Suppressor macrophage treated with lipopolysaccharide for 1 hour (primary cell): Measurements from ENCODE around the gene REN.

Experiments
- DNase-seq, 3 donors: peaks; one replicate each; pipeline ENCODE4 v3.0.0-alpha.2; 2020 to 2022

Gene REN

DNA sequence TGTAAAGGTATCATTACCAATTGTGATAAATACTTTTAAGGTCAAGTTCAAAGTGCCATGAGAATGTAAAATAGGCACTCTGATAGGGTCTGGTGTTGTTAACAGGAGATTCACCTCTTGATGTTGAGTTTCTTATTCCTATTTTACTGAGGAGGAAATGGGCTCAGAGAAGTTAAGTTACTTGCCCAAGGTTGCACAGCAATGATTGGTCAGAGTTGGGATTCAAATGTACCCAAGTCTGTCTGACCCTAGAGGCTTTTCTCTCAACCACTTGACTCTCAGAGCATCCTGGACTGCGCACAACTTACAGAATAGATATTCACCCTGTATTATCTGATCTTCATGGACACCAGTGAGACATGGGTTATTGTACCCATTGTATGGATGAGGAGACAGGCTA is 59.3 kb downstream of the REN start:
- DNase-seq = no peak

DNA sequence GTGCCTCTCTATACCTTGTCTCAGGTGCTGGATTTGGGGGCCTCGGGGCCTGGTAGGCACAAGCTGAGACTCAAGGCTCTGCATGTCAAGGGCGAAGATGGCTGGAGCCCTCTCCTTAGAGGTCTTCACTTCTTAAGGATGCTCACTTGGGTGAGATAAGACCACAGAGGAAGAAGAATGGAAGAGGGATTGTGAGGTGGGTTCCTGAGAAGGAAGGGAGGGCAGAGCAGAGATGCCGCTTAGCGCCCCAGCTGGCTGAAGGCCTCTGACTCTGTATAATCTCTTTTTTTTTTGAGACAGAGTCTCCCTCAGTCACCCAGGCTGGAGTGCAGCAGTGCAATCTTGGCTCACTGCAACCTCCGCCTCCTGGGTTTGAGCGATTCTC is 61.0 kb downstream of the REN start:
- no peak for DNase-seq
